GM18870 (cell line): ENCODE results near the gene SPINK14.

Experiments used
- ATAC-seq: cut with Tn5 transposase; IDR thresholded peaks from one replicate; pipeline ENCODE4 v1.9.1; 2021; ENCODE audit warnings: moderate library complexity; ENCODE audit not compliant: unreplicated experiment

SPINK14 gene

GRCh38 chr5:148193202-148193601 lies 24.9 kb downstream of the SPINK14 start:
- ATAC-seq: no peak

DNA sequence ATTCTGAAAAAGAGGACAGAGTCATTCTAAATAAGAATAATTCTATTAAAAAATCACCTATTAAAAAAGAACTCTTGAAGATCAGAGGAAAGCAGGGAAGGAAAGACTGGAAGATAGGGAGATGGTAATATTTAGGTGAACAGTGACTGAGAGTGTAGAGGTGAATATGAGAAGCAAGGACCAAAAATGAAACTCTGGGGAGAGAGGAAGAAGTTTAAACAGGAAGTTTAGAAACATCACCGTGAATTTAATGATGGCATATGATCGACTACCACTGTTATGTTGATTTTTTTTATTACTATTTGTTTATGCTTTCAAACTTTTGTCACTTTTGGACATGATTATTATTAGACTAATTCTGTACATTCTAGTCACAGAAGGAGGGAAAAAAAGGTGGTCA lies 32.8 kb downstream of the SPINK14 start:
- no peak for ATAC-seq

DNA sequence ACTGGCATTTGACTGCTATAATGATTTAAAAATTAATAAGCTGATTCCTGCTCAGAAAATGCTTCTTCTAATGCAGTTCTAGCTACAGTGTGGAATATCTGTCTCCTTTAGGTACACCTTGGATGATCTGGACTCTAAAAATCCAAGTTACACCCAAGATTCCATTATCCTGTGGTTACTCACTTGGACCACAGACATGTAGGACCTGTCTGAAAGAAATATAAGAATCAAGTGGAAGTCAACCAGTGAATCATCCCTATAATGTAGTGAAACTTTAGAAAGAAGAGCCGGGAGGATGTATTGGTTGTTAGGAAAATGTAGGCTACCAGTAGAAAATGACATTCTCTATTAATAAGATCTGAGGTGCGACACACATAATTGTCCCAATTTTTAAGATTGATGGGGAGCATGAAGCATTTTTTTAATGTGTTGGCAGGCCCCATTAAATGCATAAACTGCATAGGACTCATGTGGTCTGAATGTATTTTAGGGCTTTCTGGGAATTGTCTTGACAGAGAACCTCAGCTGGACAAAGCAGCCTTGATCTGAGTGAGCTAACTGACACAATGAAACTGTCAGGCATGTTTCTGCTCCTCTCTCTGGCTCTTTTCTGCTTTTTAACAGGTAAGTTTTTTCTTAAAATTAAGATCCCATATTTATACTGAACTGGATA lies 34.3 kb downstream of the SPINK14 start, which contains the start of gene SPINK6:
TSS of gene SPINK6 (plus strand) at position 512 of the 673 bp plus-strand sequence. CDS start at position 567, 55 bp downstream.
- ATAC-seq: no peak

DNA sequence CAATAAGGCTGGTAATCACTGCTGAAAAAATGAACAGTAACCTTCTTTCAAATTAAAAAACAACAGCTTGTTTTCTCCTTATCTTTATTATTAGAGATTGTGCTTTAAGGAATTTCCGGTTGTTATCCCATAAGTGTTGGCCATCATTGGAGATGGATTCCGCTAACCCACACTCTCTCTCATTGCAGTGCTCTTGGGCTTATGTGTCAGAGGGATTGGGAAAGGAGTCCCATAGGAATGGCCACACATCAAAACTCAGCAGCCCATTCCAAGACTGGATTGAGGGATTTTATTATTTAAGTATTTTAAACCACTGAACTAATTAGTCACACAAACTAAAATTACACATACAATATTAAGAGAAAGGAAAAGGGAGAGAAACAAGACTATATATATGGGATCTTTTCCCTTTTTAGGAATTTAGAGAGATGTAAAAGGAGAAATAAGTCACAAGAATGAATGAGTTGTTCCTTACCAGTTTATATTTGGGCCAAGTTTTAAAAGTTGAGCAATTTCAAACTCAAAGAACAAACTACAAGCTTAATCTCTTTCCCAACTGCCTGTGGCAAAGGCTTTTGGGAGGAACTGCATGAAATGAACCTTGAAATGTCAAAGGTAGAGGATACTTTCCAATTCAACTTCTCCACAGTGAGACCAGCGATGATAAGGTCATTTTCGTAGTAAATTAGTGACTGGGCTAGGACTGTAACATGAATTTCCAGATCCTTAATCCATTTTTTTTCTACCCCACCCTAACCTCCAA lies 36.9 kb downstream of the SPINK14 start:
- no peak for ATAC-seq

- ATAC-seq: no peak
Measured at GRCh38 chr5:148205865-148206264, 37.5 kb downstream of the SPINK14 start.

DNA sequence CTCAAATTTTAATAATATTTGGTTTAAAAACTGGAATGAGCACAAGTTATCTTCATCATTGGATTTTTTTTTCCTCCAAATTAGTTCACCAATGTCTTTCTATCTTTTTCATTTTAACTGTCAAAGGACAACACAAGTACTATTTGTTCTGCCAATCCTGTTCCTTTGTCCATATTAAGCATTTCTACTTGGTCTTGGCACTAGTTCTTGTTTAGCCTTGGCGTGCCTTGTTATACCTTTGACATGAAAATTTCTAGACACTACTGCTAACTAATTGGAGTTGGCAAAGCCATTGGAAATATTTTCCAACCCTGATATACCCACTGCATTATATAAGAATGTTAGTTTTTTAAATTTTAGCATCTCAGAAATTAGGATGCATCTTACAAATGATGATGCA lies 38.3 kb downstream of the SPINK14 start:
- no peak for ATAC-seq

DNA sequence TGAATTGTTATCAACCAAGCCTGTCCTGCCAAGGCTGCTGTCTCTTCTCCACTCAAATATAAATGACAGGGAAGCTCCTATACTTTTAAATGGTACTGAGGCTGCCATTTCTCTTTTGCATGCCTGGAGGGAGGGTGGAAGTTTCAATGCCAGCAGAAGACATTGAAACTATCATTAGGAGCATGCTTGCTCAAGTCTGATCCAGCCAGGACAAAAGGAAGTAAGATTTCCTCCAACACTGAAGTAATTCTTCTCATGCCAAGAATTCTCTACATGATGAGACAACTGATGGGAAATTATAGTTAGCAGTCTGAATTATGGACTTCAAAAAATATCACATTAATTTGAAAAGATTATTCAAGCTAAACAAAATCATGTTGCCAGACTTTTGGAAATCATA lies 39.9 kb downstream of the SPINK14 start:
- ATAC-seq: no peak

DNA sequence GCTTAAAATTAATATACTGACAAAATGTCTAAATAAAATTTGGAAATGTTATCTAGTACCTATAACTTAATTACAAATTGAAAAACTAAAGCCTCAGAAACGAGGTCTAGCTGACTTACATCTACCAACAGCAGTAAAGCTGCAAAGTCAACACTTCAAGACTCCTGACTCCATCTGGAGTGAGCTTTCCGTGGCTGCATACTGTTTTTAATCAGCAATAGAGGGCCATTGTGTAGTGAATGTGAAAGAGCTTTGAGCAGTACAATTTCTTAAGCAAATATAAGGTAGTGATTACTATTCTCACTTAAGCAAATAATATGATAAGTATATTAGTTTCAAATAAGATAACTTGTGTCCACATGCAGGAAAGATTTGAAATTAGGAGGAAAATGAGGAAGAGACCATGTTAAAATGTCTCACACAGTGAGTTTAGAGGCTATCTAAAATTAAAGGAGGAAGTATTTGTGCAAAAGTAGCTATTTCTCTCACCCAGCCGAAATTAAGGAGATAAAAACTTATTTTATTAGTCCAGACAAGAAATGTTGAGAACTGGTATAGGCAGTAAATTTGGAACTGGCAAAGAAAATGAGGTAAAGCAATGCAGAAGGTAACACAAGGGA lies 40.9 kb downstream of the SPINK14 start:
- no peak for ATAC-seq

- ATAC-seq: no peak
Measured at GRCh38 chr5:148214665-148215185, 46.4 kb downstream of the SPINK14 start.

DNA sequence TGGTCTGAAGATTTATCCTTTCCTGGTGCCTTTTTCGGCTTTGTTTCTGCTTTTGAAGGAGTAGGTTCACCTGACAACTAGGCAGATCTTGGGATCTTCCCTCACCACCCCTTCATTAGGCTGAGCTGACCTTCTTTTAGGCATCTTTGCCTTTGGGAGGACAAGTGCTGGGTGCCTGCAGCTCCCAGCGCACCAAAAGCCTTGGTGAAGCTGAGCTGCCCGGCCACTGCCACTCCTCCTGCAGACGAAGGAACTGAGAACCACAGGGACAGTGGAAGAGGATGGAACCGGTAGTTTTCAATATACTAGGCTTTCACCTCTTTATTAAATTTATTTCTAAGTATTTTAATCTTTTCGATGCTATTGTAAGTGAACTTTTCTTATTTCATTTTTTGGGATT lies 53.2 kb downstream of the SPINK14 start:
- ATAC-seq: no peak

DNA sequence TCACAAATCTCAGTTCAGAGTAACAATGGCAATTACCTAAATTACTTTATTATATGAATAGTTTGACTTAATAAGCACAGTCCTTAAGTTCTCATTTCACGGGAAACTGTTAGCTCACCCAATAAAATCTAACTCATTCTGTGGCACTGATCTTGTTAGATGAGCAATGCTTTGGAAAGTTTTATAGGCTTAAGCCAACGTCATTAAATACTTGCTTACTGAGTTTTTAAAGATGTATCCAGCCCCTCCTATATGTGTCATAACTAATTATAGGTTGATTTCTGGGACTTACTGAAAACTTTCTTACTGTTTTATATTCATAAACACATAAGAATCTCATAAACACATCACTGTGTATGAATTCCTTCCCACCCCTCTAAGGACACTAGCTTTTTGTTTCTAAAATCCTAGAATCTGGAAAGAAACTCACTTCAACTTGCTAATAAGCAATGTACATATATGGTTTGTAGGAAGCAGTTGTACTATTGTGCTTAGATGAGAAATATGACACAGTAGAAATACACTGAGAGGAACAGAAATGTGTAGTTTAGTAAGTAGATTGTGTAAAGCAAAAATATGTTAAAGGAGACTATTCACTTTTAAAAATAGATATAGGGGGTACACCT lies 55.9 kb downstream of the SPINK14 start:
- no peak for ATAC-seq
